CD4-positive, CD25-positive, alpha-beta regulatory T cell (primary cell): ENCODE data around the gene PHOSPHO1. TPM values are rescaled to one million over a fixed set of nuclear protein-coding genes. Genes with fewer than 3 reads are reported as not detected.
A peak's percentile ranks its signal among the peaks of the same experiment; 100 is the strongest.

Experiments used
- ATAC-seq, 2 donors: fragments of 150-1000 bp; cut with Tn5 transposase; one replicate each; pipeline ENCODE4 v1.10.0; 2021; ENCODE audit warnings: low read depth in 2 of 2, moderate number of reproducible peaks in 2 of 2, moderate library complexity in 1 of 2
- DNase-seq, 3 donors: peaks; one replicate each; pipeline versions ENCODE4 v3.0.0 to v3.0.0-alpha.2; 2012 to 2022; ENCODE audit warnings: mixed read lengths in 1 of 3
- H3K27ac ChIP-seq: one replicate; pipeline ENCODE4 v1.7.0; 2013; ENCODE audit warnings: mild to moderate bottlenecking, low read length; ENCODE audit not compliant: insufficient read depth, poor library complexity, severe bottlenecking
- H3K27me3 ChIP-seq: one replicate; pipeline ENCODE4 v1.7.0; 2013; ENCODE audit warnings: low read length; ENCODE audit not compliant: control insufficient read depth, insufficient read depth
- H3K36me3 ChIP-seq: one replicate; pipeline ENCODE4 v1.7.0; 2013; ENCODE audit warnings: mild to moderate bottlenecking, low read length, moderate library complexity; ENCODE audit not compliant: control insufficient read depth, insufficient read depth
- H3K4me1 ChIP-seq: 2 replicates; pipeline ENCODE4 v1.7.0; 2013; ENCODE audit warnings: mild to moderate bottlenecking, low read length; ENCODE audit not compliant: insufficient read depth, control insufficient read depth, poor library complexity, severe bottlenecking
- H3K4me3 ChIP-seq: one replicate; pipeline ENCODE4 v1.7.0; 2013; ENCODE audit warnings: low read depth, mild to moderate bottlenecking, low read length, moderate library complexity
- H3K9me3 ChIP-seq, 2 experiments: 1 replicate in 1 of 2; 2 replicates in 1 of 2; pipeline ENCODE4 v1.7.0; 2013; ENCODE audit warnings: low read length in 2 of 2, mild to moderate bottlenecking in 1 of 2, moderate library complexity in 1 of 2; ENCODE audit not compliant: control insufficient read depth in 2 of 2
- H3K27ac Mint-ChIP-seq, 3 donors: one replicate each; pipeline ENCODE4 v1.8.0; 2020 to 2022; ENCODE audit warnings: mild to moderate bottlenecking in 3 of 3, mixed read lengths in 3 of 3, moderate library complexity in 2 of 3
- H3K27me3 Mint-ChIP-seq: one replicate; pipeline ENCODE4 v1.8.0; 2022; ENCODE audit warnings: mild to moderate bottlenecking, mixed read lengths
- H3K36me3 Mint-ChIP-seq: one replicate; pipeline ENCODE4 v1.8.0; 2020; ENCODE audit warnings: mixed read lengths
- H3K4me1 Mint-ChIP-seq, 4 donors: one replicate each; pipeline ENCODE4 v1.8.0; 2020 to 2022; ENCODE audit warnings: mixed read lengths in 4 of 4, mild to moderate bottlenecking in 1 of 4
- H3K4me3 Mint-ChIP-seq, 4 donors: one replicate each; pipeline ENCODE4 v1.8.0; 2020 to 2022; ENCODE audit warnings: mild to moderate bottlenecking in 4 of 4, mixed read lengths in 4 of 4, moderate library complexity in 3 of 4
- H3K9me3 Mint-ChIP-seq, 7 donors: one replicate each; pipeline ENCODE4 v1.8.0; 2020 to 2022; ENCODE audit warnings: mixed read lengths in 7 of 7, mild to moderate bottlenecking in 3 of 7, moderate library complexity in 2 of 7
- polyA plus RNA-seq, 4 donors: library from polyadenylated mRNA; unstranded; fragments of 300-500 nt; fragmentation: Illumina TruSeq; gene quantifications; one replicate each; pipeline ENCODE4 v1.2.3, GENCODE V29; 2021
- total RNA-seq: library from RNA; stranded (reverse); gene quantifications from one replicate; pipeline ENCODE4 v1.2.3, GENCODE V29; 2022

Gene PHOSPHO1
- total and polyA plus RNA-seq, 5 donors from 2014 or later = 0.11 to 0.24 (median 0.15) TPM; not detected in 2

GRCh38 chr17:49224198-49224996 is 6.2 kb downstream of the PHOSPHO1 start:
- Histone ChIP-seq H3K9me3 (no peaks in the 10 kb centered on the region), H3K4me1 (peaks cover 34% of the 10 kb centered on the region), H3K4me3 (peak overlapping the region; percentile 48), H3K27me3 (peaks cover 6% of the 10 kb centered on the region), H3K36me3 (no peaks in the 10 kb centered on the region), H3K27ac (no peak overlapping the region)
- Mint-ChIP-seq H3K4me3 (peak overlapping the region; percentile 56 to 84 (median 79)), H3K27me3 (peaks cover 44% of the 10 kb centered on the region), H3K4me1 (peaks cover 5 to 38% (median 15%) of the 10 kb centered on the region in 4 donors), H3K27ac (peak overlapping the region in 1 of 3 donors; percentile 52), H3K36me3 (peaks cover 5% of the 10 kb centered on the region), H3K9me3 (peaks cover 0 to 1% (median 0%) of the 10 kb centered on the region in 7 donors)
- ATAC-seq (peak; percentile 48 to 58), DNase-seq (peak; percentile 18 to 79 (median 56))

GRCh38 chr17:49223517-49224197 is 6.9 kb downstream of the PHOSPHO1 start:
- no peaks in the 10 kb centered on the region for H3K36me3 ChIP-seq
- H3K27me3 ChIP-seq = no peaks in the 10 kb centered on the region
- Mint-ChIP-seq H3K9me3 (peaks cover 0 to 2% (median 0%) of the 10 kb centered on the region in 7 donors), H3K4me3 (peak overlapping the region; percentile 72 to 84 (median 81)), H3K27me3 (peaks cover 38% of the 10 kb centered on the region), H3K4me1 (peaks cover 5 to 43% (median 20%) of the 10 kb centered on the region in 4 donors), H3K36me3 (peaks cover 5% of the 10 kb centered on the region), H3K27ac (peak overlapping the region in 1 of 3 donors; percentile 15)
- no peak overlapping the region for H3K27ac ChIP-seq
- peak overlapping the region; percentile 48 for H3K4me3 ChIP-seq
- ATAC-seq (no peak), DNase-seq (peak; percentile 44 to 50 (median 45))
- H3K9me3 ChIP-seq = no peaks in the 10 kb centered on the region
- H3K4me1 ChIP-seq = peaks cover 41% of the 10 kb centered on the region

DNA sequence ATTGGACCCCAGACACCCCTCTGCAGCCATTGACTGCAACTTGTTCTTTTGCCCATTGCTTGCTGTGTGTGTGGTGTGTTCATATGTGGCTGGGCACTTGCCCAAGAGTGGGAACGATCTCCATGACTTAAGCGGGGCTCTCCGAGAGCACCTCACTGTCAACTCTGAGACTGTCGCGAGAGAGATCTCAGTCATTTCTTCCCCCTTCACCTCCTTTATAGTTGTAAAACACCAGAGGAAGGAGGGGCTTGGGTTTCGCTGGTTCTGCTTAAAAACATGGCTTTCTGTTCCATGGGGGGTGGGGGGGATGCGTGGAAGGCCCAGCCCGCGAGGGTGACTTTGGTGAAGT is 7.4 kb downstream of the PHOSPHO1 start:
- H3K4me3 ChIP-seq = no peak overlapping the region
- H3K9me3 ChIP-seq = no peaks in the 10 kb centered on the region
- H3K27ac ChIP-seq = no peak overlapping the region
- no peak for ATAC-seq
- no peaks in the 10 kb centered on the region for H3K36me3 ChIP-seq
- peak overlapping the region; percentile 72 to 84 (median 81) for H3K4me3 Mint-ChIP-seq
- H3K9me3 Mint-ChIP-seq = peaks cover 0 to 2% (median 0%) of the 10 kb centered on the region in 7 donors
- no peaks in the 10 kb centered on the region for H3K27me3 ChIP-seq
- H3K27me3 Mint-ChIP-seq = peaks cover 38% of the 10 kb centered on the region
- peaks cover 46% of the 10 kb centered on the region for H3K4me1 ChIP-seq
- peaks cover 5 to 48% (median 24%) of the 10 kb centered on the region in 4 donors for H3K4me1 Mint-ChIP-seq
- no peak for DNase-seq
- peaks cover 5% of the 10 kb centered on the region for H3K36me3 Mint-ChIP-seq
- H3K27ac Mint-ChIP-seq = no peak overlapping the region

- Mint-ChIP-seq H3K27ac (no peak overlapping the region), H3K9me3 (peaks cover 0 to 2% (median 0%) of the 10 kb centered on the region in 7 donors), H3K4me3 (no peak overlapping the region), H3K4me1 (peaks cover 9 to 64% (median 36%) of the 10 kb centered on the region in 4 donors), H3K27me3 (peaks cover 17% of the 10 kb centered on the region), H3K36me3 (peaks cover 11% of the 10 kb centered on the region)
- H3K4me1 ChIP-seq = peaks cover 68% of the 10 kb centered on the region
- H3K27ac ChIP-seq = no peak overlapping the region
- DNase-seq = no peak
- H3K27me3 ChIP-seq = no peaks in the 10 kb centered on the region
- no peaks in the 10 kb centered on the region for H3K9me3 ChIP-seq
- ATAC-seq = no peak
- H3K4me3 ChIP-seq = no peak overlapping the region
- no peaks in the 10 kb centered on the region for H3K36me3 ChIP-seq
Observed at GRCh38 chr17:49219987-49220386, 10.6 kb downstream of the PHOSPHO1 start.

DNA sequence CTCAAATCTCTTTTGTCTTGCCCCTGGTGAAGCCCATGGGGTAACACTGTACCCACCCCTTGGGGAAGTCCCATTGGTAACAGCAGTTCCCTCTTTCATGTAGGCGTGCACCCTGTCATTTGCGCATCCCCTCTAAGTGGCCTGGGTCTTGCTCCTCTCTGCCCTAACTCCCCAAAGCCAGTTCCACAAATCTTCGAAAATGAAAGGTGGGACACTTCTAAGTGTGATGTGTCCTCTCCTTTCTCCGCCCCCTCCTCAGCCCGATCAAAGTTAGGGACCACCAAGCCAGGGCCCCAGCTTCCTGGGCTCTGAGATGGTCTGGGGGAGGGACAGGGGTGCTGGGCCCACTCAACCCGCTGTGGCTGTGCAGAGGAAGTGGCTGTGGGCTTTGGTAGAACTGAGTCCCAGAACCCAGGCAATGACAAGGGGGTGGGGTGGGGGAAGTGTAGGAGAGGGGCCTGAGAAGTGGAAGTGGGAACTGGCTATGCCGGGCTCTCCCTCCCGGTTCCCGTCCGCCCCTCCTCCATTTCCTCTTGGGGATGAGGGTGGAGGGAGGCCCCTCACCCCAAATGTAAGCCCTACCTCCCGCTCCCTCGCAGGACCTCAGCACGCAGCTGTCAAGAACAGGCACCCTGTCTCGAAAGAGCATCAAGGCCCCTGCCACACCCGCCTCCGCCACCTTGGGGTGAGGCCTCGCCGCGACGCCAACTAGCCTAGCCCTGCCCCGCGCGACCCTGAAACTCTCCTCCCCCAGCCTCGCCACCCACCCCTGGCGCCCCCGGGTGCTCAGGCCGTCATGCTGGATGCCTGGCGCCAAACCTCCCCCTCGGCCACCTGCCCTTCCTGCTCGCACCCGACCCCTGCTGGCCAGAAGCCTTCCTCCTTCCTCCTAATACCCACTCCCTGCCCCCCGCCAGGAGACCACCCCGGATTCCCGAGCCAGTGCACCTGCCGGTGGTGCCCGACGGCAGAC is 11.4 kb downstream of the PHOSPHO1 start:
- peak in 1 of 3 donors; percentile 46 for DNase-seq
- Mint-ChIP-seq H3K9me3 (peaks cover 0 to 2% (median 0%) of the 10 kb centered on the region in 7 donors), H3K4me1 (peaks cover 9 to 68% (median 41%) of the 10 kb centered on the region in 4 donors), H3K4me3 (peak overlapping the region; percentile 12 to 83 (median 66)), H3K36me3 (peaks cover 11% of the 10 kb centered on the region), H3K27me3 (peaks cover 12% of the 10 kb centered on the region), H3K27ac (peak overlapping the region; percentile 76 to 92 (median 78))
- Histone ChIP-seq H3K4me1 (peaks cover 64% of the 10 kb centered on the region), H3K9me3 (no peaks in the 10 kb centered on the region), H3K4me3 (peak overlapping the region; percentile 41), H3K27me3 (no peaks in the 10 kb centered on the region), H3K36me3 (no peaks in the 10 kb centered on the region), H3K27ac (peak overlapping the region; percentile 57)
- ATAC-seq = peak in 1 of 2 donors; percentile 24

GRCh38 chr17:49217651-49218413 is 12.8 kb downstream of the PHOSPHO1 start:
- Mint-ChIP-seq H3K9me3 (peaks cover 0 to 2% (median 0%) of the 10 kb centered on the region in 7 donors), H3K27ac (peak overlapping the region; percentile 71 to 93 (median 78)), H3K27me3 (peaks cover 3% of the 10 kb centered on the region), H3K4me3 (peak overlapping the region; percentile 78 to 88 (median 82)), H3K36me3 (peaks cover 7% of the 10 kb centered on the region), H3K4me1 (peaks cover 4 to 69% (median 46%) of the 10 kb centered on the region in 4 donors)
- no peaks in the 10 kb centered on the region for H3K27me3 ChIP-seq
- peak overlapping the region; percentile 63 for H3K27ac ChIP-seq
- peaks cover 61% of the 10 kb centered on the region for H3K4me1 ChIP-seq
- ATAC-seq = peak; percentile 85 to 92
- H3K36me3 ChIP-seq = no peaks in the 10 kb centered on the region
- H3K4me3 ChIP-seq = no peak overlapping the region
- DNase-seq = peak; percentile 21 to 84 (median 67)
- H3K9me3 ChIP-seq = no peaks in the 10 kb centered on the region
